Hematopoietic multipotent progenitor cell treated with erythropoietin and hydrocortisone succinate and interleukin-3 and kit ligand, for 15 days (in vitro differentiated cells): ENCODE data around the gene C1QTNF12.
"Not testable (repeated sequence)": the region's sequence is repeated elsewhere in the genome, so short reads cannot be mapped to it uniquely, and the experiment has no call there.

ENCODE experiments used
- DNase-seq: peaks from one replicate; pipeline ENCODE4 v3.0.0-alpha.2; 2015; ENCODE audit warnings: low spot score

C1QTNF12 gene

GRCh38 chr1:1199141-1199960 is 47.2 kb downstream of the C1QTNF12 start:
- DNase-seq: no peak

- no peak for DNase-seq
Measured at GRCh38 chr1:1198423-1199140, 47.9 kb downstream of the C1QTNF12 start.

- DNase-seq: no peak
Measured at GRCh38 chr1:1197551-1198422, 48.7 kb downstream of the C1QTNF12 start.

GRCh38 chr1:1197188-1197500 is 49.4 kb downstream of the C1QTNF12 start:
- no peak for DNase-seq

- DNase-seq: no peak
Measured at GRCh38 chr1:1196431-1197187, 49.9 kb downstream of the C1QTNF12 start.

GRCh38 chr1:1195726-1196125 is 50.8 kb downstream of the C1QTNF12 start:
- not testable (repeated sequence) for DNase-seq

- DNase-seq: no peak
Measured at GRCh38 chr1:1194723-1195122, 51.8 kb downstream of the C1QTNF12 start.
